GM18502 (cell line): ENCODE data around the gene RBM26.
"Not testable (repeated sequence)": the region's sequence is repeated elsewhere in the genome, so short reads cannot be mapped to it uniquely, and the experiment has no call there.

Experiments used
- ATAC-seq: cut with Tn5 transposase; IDR thresholded peaks from one replicate; pipeline ENCODE4 v1.9.1; 2021; ENCODE audit warnings: mild to moderate bottlenecking; ENCODE audit not compliant: unreplicated experiment, poor library complexity

RBM26 gene

GRCh38 chr13:79287939-79288795 lies 117.9 kb downstream of the RBM26 start:
- no peak for ATAC-seq

GRCh38 chr13:79285159-79285558 lies 120.9 kb downstream of the RBM26 start:
- no peak for ATAC-seq

GRCh38 chr13:79283742-79284141 lies 122.3 kb downstream of the RBM26 start:
- no peak for ATAC-seq

GRCh38 chr13:79282976-79283375 lies 123.1 kb downstream of the RBM26 start:
- ATAC-seq = no peak

- no peak for ATAC-seq
These were observed 123.5 kb downstream of the RBM26 start for GRCh38 chr13:79282508-79282907.

GRCh38 chr13:79281339-79281747 lies 124.7 kb downstream of the RBM26 start:
- no peak for ATAC-seq

- not testable (repeated sequence) for ATAC-seq
These were observed 126.3 kb downstream of the RBM26 start for GRCh38 chr13:79279735-79280134.

GRCh38 chr13:79273045-79273444 lies 133.0 kb downstream of the RBM26 start:
- ATAC-seq = no peak

- no peak for ATAC-seq
These were observed 134.4 kb downstream of the RBM26 start for GRCh38 chr13:79271616-79272015.

- no peak for ATAC-seq
These were observed 135.2 kb downstream of the RBM26 start for GRCh38 chr13:79270859-79271258.
